Esophagus muscularis mucosa (tissue), 4 donors: ENCODE measurements around the gene ADRB2. TPM values are rescaled to one million over a fixed set of nuclear protein-coding genes. Genes with fewer than 3 reads are reported as not detected.

Experiments used
- DNase-seq: peaks from one replicate; pipeline ENCODE4 v3.0.0-alpha.2; 2017; ENCODE audit errors: extremely low spot score
- H3K27ac ChIP-seq, 4 donors: fragments of 200-600 bp; sonication (generic); replicated peaks in 1 of 4; 1 replicate in 3 of 4; 2 replicates in 1 of 4; pipeline ENCODE4 v1.5.1; 2016 to 2019; ENCODE audit warnings: mild to moderate bottlenecking in 1 of 4
- H3K27me3 ChIP-seq, 4 donors: fragments of 200-600 bp; sonication (generic); one replicate each; pipeline versions ENCODE4 v1.5.1 to v1.6.0; 2016 to 2019
- H3K36me3 ChIP-seq, 4 donors: fragments of 200-600 bp; sonication (generic); one replicate each; pipeline ENCODE4 v1.5.1; 2016 to 2019
- H3K4me1 ChIP-seq, 4 donors: fragments of 200-600 bp; sonication (generic); one replicate each; pipeline ENCODE4 v1.5.1; 2016 to 2019
- H3K4me3 ChIP-seq, 4 donors: fragments of 200-600 bp; sonication (generic); 1 replicate in 2 of 4; 2 replicates in 2 of 4; pipeline ENCODE4 v1.5.1; 2016 to 2019; ENCODE audit warnings: mild to moderate bottlenecking in 4 of 4, moderate library complexity in 1 of 4
- H3K9me3 ChIP-seq, 4 donors: fragments of 200-600 bp; sonication (generic); 1 replicate in 3 of 4; 2 replicates in 1 of 4; pipeline ENCODE4 v1.5.1; 2016 to 2019
- CTCF ChIP-seq, 3 experiments: fragments of 200-600 bp in 2 of 3; fragments of 450-650 bp in 1 of 3; sonication (generic) in 2 of 3; IDR thresholded peaks; one replicate each; pipeline ENCODE4 v1.5.1; 2017 to 2019; ENCODE audit warnings: antibody characterized with exemption in 3 of 3, mild to moderate bottlenecking in 2 of 3, moderate library complexity in 1 of 3
- EP300 ChIP-seq: sonication (generic); formaldehyde crosslinking; IDR thresholded peaks from one replicate; pipeline ENCODE4 v1.6.1; 2017; ENCODE audit warnings: antibody characterized with exemption
- POLR2A ChIP-seq: fragments of 450-650 bp; IDR thresholded peaks from one replicate; pipeline ENCODE4 v1.6.1; 2017; ENCODE audit warnings: antibody characterized with exemption, moderate library complexity, mild to moderate bottlenecking, low read depth
- POLR2AphosphoS5 ChIP-seq, 2 donors: sonication (generic); formaldehyde crosslinking; IDR thresholded peaks; one replicate each; pipeline ENCODE4 v1.6.1; 2017; ENCODE audit warnings: antibody characterized with exemption in 2 of 2
- WGBS: methylation state at CpG from one replicate; pipeline ENCODE4 v1.1.5; 2018; 5-methylcytosine and 5-hydroxymethylcytosine counted together
- intact Hi-C: fragments of 100-400 bp; cut with DNase I; formaldehyde crosslinking; loops from one replicate; pipeline ENCODE4 v1.15.1; 2023
- total RNA-seq, 4 donors: library from RNA; depleted of rRNA; stranded (reverse); fragments of >200 nt; gene quantifications; one replicate each; pipeline versions ENCODE4 v1.1.0 to v1.2.1, GENCODE V29; 2016

Gene ADRB2
- total RNA-seq, 4 donors from 2014 or later = 4.2 to 6.1 (median 4.9) TPM

GRCh38 chr5:148804393-148804792 is 22.0 kb upstream of the ADRB2 start:
- no peak for TF ChIP-seq CTCF (IDR thresholded peaks at IDR 0.05)
- no peak for TF ChIP-seq POLR2AphosphoS5 (IDR thresholded peaks at IDR 0.05)
- TF ChIP-seq EP300 = no peak
- no peak for TF ChIP-seq POLR2A
- Histone ChIP-seq H3K9me3 (no peaks in the 10 kb centered on the region), H3K4me3 (no peak overlapping the region), H3K27ac (no peak overlapping the region), H3K36me3 (no peaks in the 10 kb centered on the region), H3K4me1 (peaks cover 3 to 18% (median 10%) of the 10 kb centered on the region in 4 donors), H3K27me3 (no peaks in the 10 kb centered on the region)
- 79% methylated on average over 6 of the region's 6 CpGs for WGBS
- DNase-seq = peak; percentile 66
- intact Hi-C loops = no loop called here

- H3K4me1 ChIP-seq = peaks cover 3 to 18% (median 10%) of the 10 kb centered on the region in 4 donors
- H3K27ac ChIP-seq = no peak overlapping the region
- no peak overlapping the region for H3K4me3 ChIP-seq
- TF ChIP-seq EP300 (no peak), CTCF (IDR thresholded peaks at IDR 0.05) (no peak), POLR2AphosphoS5 (IDR thresholded peaks at IDR 0.05) (no peak), POLR2A (no peak)
- no peaks in the 10 kb centered on the region for H3K9me3 ChIP-seq
- no peaks in the 10 kb centered on the region for H3K27me3 ChIP-seq
- intact Hi-C loops = no loop called here
- no peaks in the 10 kb centered on the region for H3K36me3 ChIP-seq
- WGBS = 44% methylated on average over 7 of the region's 7 CpGs
- DNase-seq = peak; percentile 91
Observed at GRCh38 chr5:148805326-148806290, 20.8 kb upstream of the ADRB2 start.

GRCh38 chr5:148806520-148806931 is 19.9 kb upstream of the ADRB2 start:
- Histone ChIP-seq H3K4me1 (peaks cover 3 to 18% (median 10%) of the 10 kb centered on the region in 4 donors), H3K9me3 (no peaks in the 10 kb centered on the region), H3K27me3 (no peaks in the 10 kb centered on the region), H3K4me3 (no peak overlapping the region), H3K27ac (no peak overlapping the region), H3K36me3 (no peaks in the 10 kb centered on the region)
- DNase-seq = no peak
- intact Hi-C loops = no loop called here
- 74% methylated on average over 4 of the region's 4 CpGs for WGBS
- no peak for TF ChIP-seq EP300
- no peak for TF ChIP-seq CTCF (IDR thresholded peaks at IDR 0.05)
- TF ChIP-seq POLR2AphosphoS5 (IDR thresholded peaks at IDR 0.05) = no peak
- TF ChIP-seq POLR2A = no peak

DNA sequence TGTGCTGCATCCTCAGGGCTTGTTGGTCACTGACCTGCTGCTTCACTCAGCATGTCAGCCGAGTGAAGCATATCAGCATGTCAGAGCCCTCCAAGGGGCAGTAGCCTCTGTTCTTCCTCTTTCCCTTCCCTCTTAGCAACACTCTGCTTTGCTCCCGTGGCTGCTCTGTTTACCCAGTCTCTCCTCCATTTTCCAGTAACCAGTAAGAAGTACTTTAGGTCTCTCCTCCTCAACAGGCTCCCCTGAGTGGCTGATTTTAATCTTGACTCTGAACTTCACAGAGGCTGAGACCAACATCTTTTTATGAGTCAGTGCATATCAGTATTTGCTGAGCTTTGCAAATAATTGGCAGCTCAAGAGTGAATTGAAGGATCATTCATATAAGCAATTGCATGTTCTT is 18.6 kb upstream of the ADRB2 start:
- no peaks in the 10 kb centered on the region for H3K9me3 ChIP-seq
- intact Hi-C loops = no loop called here
- WGBS = 51% methylated on average over 2 of the region's 2 CpGs
- no peak for DNase-seq
- H3K27me3 ChIP-seq = no peaks in the 10 kb centered on the region
- no peak overlapping the region for H3K27ac ChIP-seq
- H3K4me1 ChIP-seq = peaks cover 3 to 18% (median 10%) of the 10 kb centered on the region in 4 donors
- TF ChIP-seq CTCF (IDR thresholded peaks at IDR 0.05) (no peak), POLR2A (no peak), EP300 (no peak), POLR2AphosphoS5 (IDR thresholded peaks at IDR 0.05) (no peak)
- H3K36me3 ChIP-seq = no peaks in the 10 kb centered on the region
- no peak overlapping the region for H3K4me3 ChIP-seq
